ENCODE data around the gene RAB5IF. TPM values are rescaled to one million over a fixed set of nuclear protein-coding genes. Genes with fewer than 3 reads are reported as not detected.

Gene RAB5IF
- total RNA-seq, 1 donor from 2014 or later = 64.3 TPM

DNA sequence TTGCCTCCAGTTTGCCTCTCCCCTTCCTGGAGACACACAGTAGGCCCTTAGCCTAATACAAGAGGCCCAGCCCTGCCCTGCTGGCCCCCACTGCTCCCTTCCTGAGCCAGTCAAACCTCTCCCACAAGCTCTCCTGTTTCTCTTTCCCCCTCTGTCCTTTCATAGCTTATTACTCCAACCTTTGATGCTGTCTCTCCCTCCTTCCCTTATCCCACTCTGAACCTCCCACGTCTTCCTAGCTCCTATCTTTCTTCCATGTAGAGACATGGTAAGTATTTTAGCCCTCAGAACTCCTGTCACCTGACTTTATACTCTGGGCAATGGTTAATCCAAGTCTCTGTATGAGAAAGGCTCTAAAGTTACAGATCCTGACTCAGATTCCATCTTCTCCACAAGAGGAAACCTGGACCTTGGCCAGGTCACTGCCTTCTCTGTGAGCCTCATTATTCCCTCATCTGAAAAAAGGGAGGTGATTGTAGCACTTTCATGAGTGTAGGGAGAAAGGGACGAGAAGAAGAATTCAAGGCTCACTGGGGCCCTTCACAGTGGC, 25.5 kb upstream of the RAB5IF start:
- intact Hi-C loops (cut with DNase I) = loop anchor here (10.0 kb wide), 1 partner anchor 285 kb away; a partner anchor contains a TSS
- TF ChIP-seq POLR2AphosphoS5 (IDR thresholded peaks at IDR 0.05; ENCODE audit: insufficient read depth in 1 of 2, low read depth in 1 of 2) (no peak), POLR2A (IDR thresholded peaks at IDR 0.05) (no peak)
- TF ChIP-seq, protein P1, sequence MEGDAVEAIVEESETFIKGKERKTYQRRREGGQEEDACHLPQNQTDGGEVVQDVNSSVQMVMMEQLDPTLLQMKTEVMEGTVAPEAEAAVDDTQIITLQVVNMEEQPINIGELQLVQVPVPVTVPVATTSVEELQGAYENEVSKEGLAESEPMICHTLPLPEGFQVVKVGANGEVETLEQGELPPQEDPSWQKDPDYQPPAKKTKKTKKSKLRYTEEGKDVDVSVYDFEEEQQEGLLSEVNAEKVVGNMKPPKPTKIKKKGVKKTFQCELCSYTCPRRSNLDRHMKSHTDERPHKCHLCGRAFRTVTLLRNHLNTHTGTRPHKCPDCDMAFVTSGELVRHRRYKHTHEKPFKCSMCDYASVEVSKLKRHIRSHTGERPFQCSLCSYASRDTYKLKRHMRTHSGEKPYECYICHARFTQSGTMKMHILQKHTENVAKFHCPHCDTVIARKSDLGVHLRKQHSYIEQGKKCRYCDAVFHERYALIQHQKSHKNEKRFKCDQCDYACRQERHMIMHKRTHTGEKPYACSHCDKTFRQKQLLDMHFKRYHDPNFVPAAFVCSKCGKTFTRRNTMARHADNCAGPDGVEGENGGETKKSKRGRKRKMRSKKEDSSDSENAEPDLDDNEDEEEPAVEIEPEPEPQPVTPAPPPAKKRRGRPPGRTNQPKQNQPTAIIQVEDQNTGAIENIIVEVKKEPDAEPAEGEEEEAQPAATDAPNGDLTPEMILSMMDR (IDR thresholded peaks at IDR 0.05) = no peak
- Histone ChIP-seq H3K36me3 (peaks cover 0 to 11% of the 10 kb centered on the region in 2 donors), H3K4me3 (no peak overlapping the region), H3K27me3 (no peaks in the 10 kb centered on the region), H3K9me3 (no peaks in the 10 kb centered on the region), H3K27ac (no peak overlapping the region), H3K4me1 (peaks cover 13% of the 10 kb centered on the region)
- DNase-seq (ENCODE audit: extremely low spot score in 2 of 2) = no peak

DNA sequence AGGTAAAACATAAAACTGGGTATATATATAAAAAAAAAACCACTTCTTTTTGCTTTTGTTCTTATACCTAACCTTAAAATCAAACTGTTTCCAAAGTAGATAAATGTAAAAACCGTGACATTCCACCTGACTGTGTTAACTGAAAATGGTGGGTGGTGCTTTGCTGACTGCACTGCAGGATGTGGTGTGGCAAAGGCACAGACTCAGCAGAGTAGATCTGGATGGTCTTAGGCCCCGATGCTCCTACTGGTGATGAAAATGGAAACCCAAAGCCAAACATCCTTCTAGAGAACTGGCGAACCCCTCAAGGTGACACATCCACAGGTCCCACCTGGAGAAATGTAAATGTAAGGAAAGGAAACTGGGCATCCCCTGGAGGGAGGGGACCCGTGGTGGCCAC, 23.3 kb upstream of the RAB5IF start:
- H3K4me1 ChIP-seq = no peaks in the 10 kb centered on the region
- peaks cover 0 to 11% of the 10 kb centered on the region in 2 donors for H3K36me3 ChIP-seq
- no peak overlapping the region for H3K27ac ChIP-seq
- H3K27me3 ChIP-seq = no peaks in the 10 kb centered on the region
- H3K9me3 ChIP-seq = no peaks in the 10 kb centered on the region
- intact Hi-C loops (cut with DNase I) = no loop called here
- no peak for DNase-seq (ENCODE audit: extremely low spot score in 2 of 2)
- TF ChIP-seq POLR2A (IDR thresholded peaks at IDR 0.05) (no peak), POLR2AphosphoS5 (IDR thresholded peaks at IDR 0.05; ENCODE audit: insufficient read depth in 1 of 2, low read depth in 1 of 2) (no peak)
- TF ChIP-seq, protein P1 (IDR thresholded peaks at IDR 0.05) = no peak
- no peak overlapping the region for H3K4me3 ChIP-seq

DNA sequence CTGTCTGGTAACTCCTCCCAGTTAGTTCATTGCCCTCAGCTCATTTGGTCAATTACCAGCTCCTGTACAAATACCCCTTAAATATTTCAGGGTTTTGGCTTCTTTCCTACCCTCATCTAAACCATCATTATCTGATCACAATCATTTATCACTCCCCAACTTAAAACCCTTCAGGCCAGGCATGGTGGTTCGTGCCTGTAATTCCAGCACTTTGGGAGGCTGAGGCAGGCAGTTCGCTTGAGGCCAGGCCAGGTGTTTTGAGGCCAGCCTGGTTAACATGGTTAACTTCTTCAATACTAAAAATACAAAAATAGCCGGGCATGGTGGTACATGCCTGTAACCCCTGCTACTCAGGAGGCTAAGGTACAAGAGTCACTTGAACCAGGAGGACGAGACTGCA, 22.8 kb upstream of the RAB5IF start:
- Histone ChIP-seq H3K36me3 (peaks cover 0 to 11% of the 10 kb centered on the region in 2 donors), H3K9me3 (no peaks in the 10 kb centered on the region), H3K4me3 (no peak overlapping the region), H3K4me1 (no peaks in the 10 kb centered on the region), H3K27ac (no peak overlapping the region), H3K27me3 (no peaks in the 10 kb centered on the region)
- no peak for DNase-seq (ENCODE audit: extremely low spot score in 2 of 2)
- TF ChIP-seq, protein P1 (IDR thresholded peaks at IDR 0.05) = no peak
- intact Hi-C loops (cut with DNase I) = no loop called here

DNA sequence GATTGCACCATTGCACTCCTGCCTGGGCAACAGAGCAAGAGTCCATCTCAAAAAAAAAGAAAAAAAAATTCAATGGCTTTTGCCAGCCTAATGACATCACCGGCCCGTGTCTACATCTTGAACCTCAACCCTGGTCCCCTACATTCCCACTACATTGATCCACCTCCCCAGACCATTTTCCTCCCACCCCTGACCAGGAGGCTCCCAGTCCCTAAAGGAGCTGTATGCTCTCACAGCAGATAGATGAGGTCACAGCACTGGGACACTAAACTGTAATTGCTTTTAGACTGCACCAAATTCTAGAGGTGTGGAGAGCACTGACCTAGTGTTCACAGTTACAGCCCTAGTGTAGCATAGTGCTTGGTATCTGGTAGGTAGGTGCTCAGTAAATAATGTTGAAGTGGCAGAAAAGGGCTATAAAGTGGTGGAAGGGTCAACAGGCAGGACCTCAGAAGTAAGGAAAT, 21.5 kb upstream of the RAB5IF start:
- no peak overlapping the region for H3K27ac ChIP-seq
- intact Hi-C loops (cut with DNase I) = no loop called here
- H3K4me1 ChIP-seq = no peaks in the 10 kb centered on the region
- no peaks in the 10 kb centered on the region for H3K9me3 ChIP-seq
- H3K27me3 ChIP-seq = no peaks in the 10 kb centered on the region
- H3K4me3 ChIP-seq = no peak overlapping the region
- DNase-seq (ENCODE audit: extremely low spot score in 2 of 2) = no peak
- TF ChIP-seq, protein P1 (IDR thresholded peaks at IDR 0.05) = no peak
- TF ChIP-seq POLR2AphosphoS5 (IDR thresholded peaks at IDR 0.05; ENCODE audit: insufficient read depth in 1 of 2, low read depth in 1 of 2) (no peak), POLR2A (IDR thresholded peaks at IDR 0.05) (no peak)
- peaks cover 0 to 11% of the 10 kb centered on the region in 2 donors for H3K36me3 ChIP-seq

DNA sequence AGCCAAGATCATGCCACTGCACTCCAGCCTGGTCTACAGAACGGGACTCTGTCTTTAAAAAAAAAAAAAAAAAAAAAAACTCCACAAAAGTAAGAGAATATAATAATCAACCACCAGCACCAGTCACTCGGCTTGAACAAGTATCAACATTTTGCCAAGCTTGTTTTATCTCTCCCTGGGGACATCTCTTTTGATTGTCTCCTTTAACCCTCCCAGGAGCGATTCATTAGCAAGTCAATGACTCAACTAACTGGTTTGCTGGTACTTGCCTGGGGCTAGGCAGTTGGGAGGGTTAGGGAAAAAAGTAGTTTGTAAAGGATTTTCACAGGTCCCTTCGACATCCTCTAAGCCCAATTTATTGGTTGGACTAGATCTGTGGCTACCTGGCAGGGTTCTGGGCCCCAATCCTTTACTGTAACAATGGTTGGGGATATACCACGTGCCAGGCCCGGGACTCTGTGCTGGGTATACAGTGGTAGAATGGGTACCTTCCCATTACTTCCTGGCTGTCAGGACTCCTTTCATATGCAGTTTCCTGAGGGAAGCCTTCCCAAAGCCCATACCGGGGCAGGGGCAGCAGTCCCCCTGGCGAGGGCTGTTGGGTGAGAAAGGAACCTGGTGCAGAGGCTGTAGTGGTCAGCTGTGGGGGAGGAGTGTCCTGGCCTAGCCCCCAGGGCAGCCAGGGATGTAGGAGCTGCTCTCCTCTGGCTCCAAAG, 20.0 kb upstream of the RAB5IF start:
- Histone ChIP-seq H3K4me3 (no peak overlapping the region), H3K27ac (no peak overlapping the region), H3K4me1 (no peaks in the 10 kb centered on the region)

More for the DNA sequence above, 20.0 kb upstream of the RAB5IF start:
- Histone ChIP-seq H3K9me3 (no peaks in the 10 kb centered on the region), H3K36me3 (no peaks in the 10 kb centered on the region), H3K27me3 (no peaks in the 10 kb centered on the region)
- TF ChIP-seq, protein P1 (IDR thresholded peaks at IDR 0.05) = no peak
- TF ChIP-seq POLR2AphosphoS5 (IDR thresholded peaks at IDR 0.05; ENCODE audit: insufficient read depth in 1 of 2, low read depth in 1 of 2) = no peak
- no peak for TF ChIP-seq POLR2A (IDR thresholded peaks at IDR 0.05)
- intact Hi-C loops (cut with DNase I) = no loop called here
- no peak for DNase-seq (ENCODE audit: extremely low spot score in 2 of 2)

All from vagina (tissue), 2 donors.